Erythroblast (primary cell): Measurements from ENCODE around the gene MKI67.

Source experiments
- GATA1 ChIP-seq: IDR thresholded peaks from 2 replicates; pipeline ENCODE4 v1.6.1; 2011; ENCODE audit warnings: low read depth, mild to moderate bottlenecking, control low read depth, low read length, moderate library complexity
- POLR2A ChIP-seq: IDR thresholded peaks from 2 replicates; pipeline ENCODE4 v1.6.1; 2011; ENCODE audit warnings: mild to moderate bottlenecking, low read length

- TF ChIP-seq GATA1, result no peak
- no peak for TF ChIP-seq POLR2A
Observed at GRCh38 chr10:128080231-128080630, 46.0 kb downstream of the MKI67 start.
